Neuronal stem cell (in vitro differentiated cells): ENCODE measurements around the gene ALDH3B2.
"Not testable (repeated sequence)": the region's sequence is repeated elsewhere in the genome, so short reads cannot be mapped to it uniquely, and the experiment has no call there.

ENCODE experiments used
- DNase-seq: peaks from one replicate; pipeline ENCODE4 v3.0.0-alpha.2; 2013; ENCODE audit warnings: low spot score
- H2AFZ ChIP-seq: one replicate; pipeline ENCODE4 v1.6.1; 2013; ENCODE audit warnings: mild to moderate bottlenecking, low read length, inconsistent platforms
- H2AK5ac ChIP-seq: 2 replicates; pipeline ENCODE4 v1.6.1; 2013; ENCODE audit warnings: low read depth, mild to moderate bottlenecking, inconsistent platforms, low read length, moderate library complexity, mixed read lengths
- H2BK120ac ChIP-seq: 2 replicates; pipeline ENCODE4 v1.6.1; 2013; ENCODE audit warnings: low read depth, mild to moderate bottlenecking, inconsistent platforms, low read length, moderate library complexity, mixed read lengths
- H2BK12ac ChIP-seq: one replicate; pipeline ENCODE4 v1.6.1; 2013; ENCODE audit warnings: low read length, inconsistent platforms
- H2BK15ac ChIP-seq: 2 replicates; pipeline ENCODE4 v1.6.1; 2013; ENCODE audit warnings: mild to moderate bottlenecking, low read length, inconsistent platforms, mixed read lengths
- H2BK5ac ChIP-seq: one replicate; pipeline ENCODE4 v1.6.1; 2013; ENCODE audit warnings: inconsistent platforms, mild to moderate bottlenecking, low read length, moderate library complexity
- H3K14ac ChIP-seq: one replicate; pipeline ENCODE4 v1.6.1; 2013; ENCODE audit warnings: low read length, inconsistent platforms
- H3K18ac ChIP-seq: 2 replicates; pipeline ENCODE4 v1.6.1; 2013; ENCODE audit warnings: low read length, inconsistent platforms
- H3K23ac ChIP-seq: 2 replicates; pipeline ENCODE4 v1.6.1; 2013; ENCODE audit warnings: low read depth, mild to moderate bottlenecking, mixed read lengths, low read length, inconsistent platforms; ENCODE audit not compliant: poor library complexity
- H3K27ac ChIP-seq: replicated peaks from 3 replicates; pipeline ENCODE4 v1.5.1; 2013; ENCODE audit warnings: low read length, inconsistent platforms
- H3K27me3 ChIP-seq, 3 experiments: 2 replicates each; pipeline ENCODE4 v1.6.1; 2013; ENCODE audit warnings: low read length in 3 of 3, mild to moderate bottlenecking in 2 of 3, inconsistent platforms in 1 of 3, low read depth in 1 of 3, mixed read lengths in 1 of 3, moderate library complexity in 1 of 3; ENCODE audit not compliant: control insufficient read depth in 3 of 3, insufficient read depth in 3 of 3
- H3K36me3 ChIP-seq, 2 donors: replicated peaks in 1 of 2; 2 replicates each; pipeline ENCODE4 v1.6.1; 2013; ENCODE audit warnings: low read length in 2 of 2; ENCODE audit not compliant: control insufficient read depth in 2 of 2, insufficient read depth in 2 of 2
- H3K4ac ChIP-seq: 2 replicates; pipeline ENCODE4 v1.6.1; 2013; ENCODE audit warnings: inconsistent platforms, mild to moderate bottlenecking, low read length, moderate library complexity
- H3K4me1 ChIP-seq, 2 donors: 1 replicate in 1 of 2; 2 replicates in 1 of 2; pipeline ENCODE4 v1.6.1; 2013; ENCODE audit warnings: low read length in 2 of 2, low read depth in 1 of 2; ENCODE audit not compliant: control insufficient read depth in 2 of 2, insufficient read depth in 1 of 2
- H3K4me2 ChIP-seq: one replicate; pipeline ENCODE4 v1.6.1; 2013; ENCODE audit warnings: mild to moderate bottlenecking, low read length, inconsistent platforms; ENCODE audit not compliant: insufficient read depth, poor library complexity, severe bottlenecking
- H3K4me3 ChIP-seq, 2 donors: 2 replicates each; pipeline ENCODE4 v1.5.1; 2013; ENCODE audit warnings: low read length in 2 of 2, mild to moderate bottlenecking in 2 of 2, inconsistent platforms in 1 of 2, moderate library complexity in 1 of 2
- H3K79me1 ChIP-seq: one replicate; pipeline ENCODE4 v1.6.1; 2013; ENCODE audit warnings: low read depth, mild to moderate bottlenecking, inconsistent platforms, low read length, moderate library complexity
- H3K9ac ChIP-seq: one replicate; pipeline ENCODE4 v1.6.1; 2013; ENCODE audit warnings: mild to moderate bottlenecking, low read depth, low read length, inconsistent platforms; ENCODE audit not compliant: poor library complexity
- H3K9me3 ChIP-seq, 2 donors: replicated peaks in 1 of 2; 2 replicates each; pipeline versions ENCODE3 to v1.6.1; 2013; ENCODE audit warnings: low read length in 2 of 2, mild to moderate bottlenecking in 2 of 2, inconsistent platforms in 1 of 2, low read depth in 1 of 2, mixed read lengths in 1 of 2, moderate library complexity in 1 of 2; ENCODE audit not compliant: control insufficient read depth in 2 of 2, insufficient read depth in 1 of 2
- H4K8ac ChIP-seq: one replicate; pipeline ENCODE4 v1.6.1; 2013; ENCODE audit warnings: low read depth, mild to moderate bottlenecking, inconsistent platforms, low read length, moderate library complexity
- H4K91ac ChIP-seq: one replicate; pipeline ENCODE4 v1.6.1; 2013; ENCODE audit warnings: low read length, low read depth, mild to moderate bottlenecking, inconsistent platforms; ENCODE audit not compliant: poor library complexity
- WGBS, 2 donors: extraction: QIAGEN DNeasy Blood & Tissue Kit; methylation state at CpG; one replicate each; pipeline ENCODE4 v1.1.7; 2013; ENCODE audit warnings: missing lambda C conversion rate in 2 of 2, mixed read lengths in 1 of 2; ENCODE audit not compliant: insufficient read length in 2 of 2, insufficient replicate concordance in 1 of 2; ENCODE audit errors: extremely low coverage in 2 of 2; 5-methylcytosine and 5-hydroxymethylcytosine counted together

The ALDH3B2 gene

DNA sequence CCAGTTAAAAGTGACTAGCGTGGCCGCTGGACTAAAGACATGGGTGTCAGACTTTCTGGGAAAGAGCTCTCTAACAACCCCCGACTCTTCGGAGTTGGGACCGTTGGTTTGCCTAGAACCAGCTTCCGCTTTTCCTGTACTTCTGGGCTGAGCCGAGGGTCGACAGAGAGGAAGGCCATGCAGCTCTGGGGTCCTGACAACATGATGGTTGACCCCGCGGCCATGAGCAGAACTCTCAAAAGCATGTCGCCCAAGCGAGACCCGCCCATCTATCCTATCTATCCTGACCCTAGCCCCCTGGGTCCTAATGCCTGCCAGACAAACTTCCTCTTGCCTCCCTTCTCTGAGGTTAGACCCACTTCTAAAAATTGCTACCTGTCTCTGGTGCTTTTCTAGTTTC is 53.8 kb downstream of the ALDH3B2 start:
- not testable (repeated sequence) for H3K23ac ChIP-seq, H4K8ac ChIP-seq, H3K27me3 ChIP-seq, H3K14ac ChIP-seq, H3K27ac ChIP-seq, H2BK12ac ChIP-seq, H3K4ac ChIP-seq, H3K36me3 ChIP-seq, H3K79me1 ChIP-seq, H2BK120ac ChIP-seq, H2BK5ac ChIP-seq, H3K9me3 ChIP-seq, DNase-seq, H2AK5ac ChIP-seq, H4K91ac ChIP-seq, H2BK15ac ChIP-seq
- Histone ChIP-seq H3K9ac (peak overlapping the region; percentile 30), H2AFZ (peak overlapping the region; percentile 75), H3K4me3 (peak overlapping the region; percentile 60 to 84), H3K4me2 (peak overlapping the region; percentile 46), H3K4me1 (peaks cover 9 to 17% of the 10 kb centered on the region in 2 donors), H3K18ac (peak overlapping the region; percentile 13)
- WGBS, 2 donors = no CpG with 5 or more reads among the region's 13 CpGs

DNA sequence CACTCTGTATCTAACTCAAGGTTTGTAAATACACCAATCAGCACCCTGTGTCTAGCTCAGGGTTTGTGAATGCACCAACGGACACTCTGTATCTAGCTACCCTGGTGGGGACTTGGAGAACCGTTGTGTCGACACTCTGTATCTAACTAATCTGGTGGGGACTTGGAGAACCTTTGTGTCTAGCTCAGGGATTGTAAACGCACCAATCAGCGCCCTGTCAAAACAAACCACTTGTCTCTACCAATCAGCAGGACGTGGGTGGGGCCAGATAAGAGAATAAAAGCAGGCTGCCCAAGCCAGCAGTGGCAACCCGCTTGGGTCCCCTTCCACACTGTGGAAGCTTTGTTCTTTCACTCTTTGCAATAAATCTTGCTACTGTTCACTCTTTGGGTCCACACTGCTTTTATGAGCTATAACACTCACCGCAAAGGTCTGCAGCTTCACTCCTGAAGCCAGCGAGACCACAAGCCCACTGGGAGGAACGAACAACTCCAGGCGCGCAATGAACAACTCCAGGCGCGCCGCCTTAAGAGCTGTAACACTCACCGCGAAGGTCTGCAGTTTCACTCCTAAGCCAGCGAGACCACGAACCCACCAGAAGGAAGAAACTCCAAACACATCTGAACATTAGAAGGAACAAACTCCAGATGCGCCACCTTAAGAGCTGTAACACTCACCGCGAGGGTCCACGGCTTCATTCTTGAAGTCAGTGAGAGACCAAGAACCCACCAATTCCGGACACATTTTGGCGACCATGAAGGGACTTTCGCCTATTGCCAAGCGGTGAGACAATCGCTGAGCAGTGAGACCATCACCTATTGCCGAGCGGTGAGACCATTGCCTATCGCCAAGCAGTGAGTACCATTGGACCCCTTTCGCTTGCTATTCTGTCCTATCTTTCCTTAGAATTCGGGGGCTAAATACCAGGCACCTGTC is 54.5 kb downstream of the ALDH3B2 start:
- not testable (repeated sequence) for H3K27me3 ChIP-seq, H3K23ac ChIP-seq, H3K36me3 ChIP-seq, H2BK120ac ChIP-seq, H3K79me1 ChIP-seq, H4K8ac ChIP-seq, H4K91ac ChIP-seq, H3K9me3 ChIP-seq, H2BK12ac ChIP-seq, H3K4ac ChIP-seq, H2BK15ac ChIP-seq, H2AK5ac ChIP-seq, DNase-seq, H3K14ac ChIP-seq, H2BK5ac ChIP-seq
- H3K4me1 ChIP-seq = peaks cover 9 to 18% of the 10 kb centered on the region in 2 donors
- H3K9ac ChIP-seq = peak overlapping the region; percentile 30
- peak overlapping the region; percentile 3 for H3K27ac ChIP-seq
- H3K4me3 ChIP-seq = peak overlapping the region; percentile 60 to 84
- H3K4me2 ChIP-seq = peak overlapping the region; percentile 46
- H3K18ac ChIP-seq = peak overlapping the region; percentile 13
- peak overlapping the region; percentile 75 for H2AFZ ChIP-seq
- no CpG with 5 or more reads among the region's 33 CpGs for WGBS, 2 donors

DNA sequence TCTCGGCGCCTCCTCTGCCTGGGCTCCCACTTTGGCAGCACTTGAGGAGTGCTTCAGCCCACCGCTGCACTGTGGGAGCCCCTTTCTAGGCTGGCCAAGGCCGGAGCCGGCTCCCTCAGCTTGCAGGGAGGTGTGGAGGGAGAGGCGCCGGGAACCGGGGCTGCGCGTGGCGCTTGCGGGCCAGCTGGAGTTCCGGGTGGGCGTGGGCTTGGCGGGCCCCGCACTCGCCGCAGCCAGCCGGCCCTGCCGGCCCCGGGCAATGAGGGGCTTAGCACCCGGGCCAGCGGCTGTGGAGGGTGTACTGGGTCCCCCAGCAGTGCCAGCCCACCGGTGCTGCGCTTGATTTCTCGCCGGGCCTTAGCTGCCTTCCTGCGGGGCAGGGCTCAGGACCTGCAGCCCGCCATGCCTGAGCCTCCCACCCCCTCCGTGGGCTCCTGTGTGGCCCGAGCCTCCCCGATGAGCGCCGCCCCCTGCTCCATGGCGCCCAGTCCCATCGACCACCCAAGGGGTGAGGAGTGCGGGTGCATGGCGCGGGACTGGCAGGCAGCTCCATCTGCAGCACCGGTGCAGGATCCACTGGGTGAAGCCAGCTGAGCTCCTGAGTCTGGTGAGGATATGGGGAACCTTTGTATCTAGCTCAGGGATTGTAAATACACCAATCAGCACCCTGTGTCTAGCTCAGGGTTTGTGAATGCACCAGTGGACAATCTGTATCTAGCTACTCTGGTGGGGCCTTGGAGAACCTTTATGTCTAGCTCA is 55.3 kb downstream of the ALDH3B2 start:
- DNase-seq, H3K4me3 ChIP-seq: not testable (repeated sequence)

More for the DNA sequence above, 55.3 kb downstream of the ALDH3B2 start:
- not testable (repeated sequence) for H4K8ac ChIP-seq, H2BK15ac ChIP-seq, H3K18ac ChIP-seq, H3K27me3 ChIP-seq, H2BK120ac ChIP-seq, H2BK5ac ChIP-seq, H3K14ac ChIP-seq, H3K36me3 ChIP-seq, H4K91ac ChIP-seq, H2AK5ac ChIP-seq, H3K4ac ChIP-seq, H2AFZ ChIP-seq, H3K23ac ChIP-seq, H3K4me2 ChIP-seq, H3K9ac ChIP-seq, H3K27ac ChIP-seq, H3K9me3 ChIP-seq, H3K79me1 ChIP-seq
- no CpG with 5 or more reads among the region's 40 CpGs for WGBS, 2 donors
- Histone ChIP-seq H2BK12ac (peak overlapping the region; percentile 58), H3K4me1 (peaks cover 9 to 21% of the 10 kb centered on the region in 2 donors)
